ENCODE data around the gene SLC10A4. TPM values are rescaled to one million over a fixed set of nuclear protein-coding genes. Genes with fewer than 3 reads are reported as not detected.
"Not testable (repeated sequence)": the region's sequence is repeated elsewhere in the genome, so short reads cannot be mapped to it uniquely, and the experiment has no call there.

The SLC10A4 gene
- total and polyA plus RNA-seq, 2 of the 4 experiments (the other 2 are of a cell fraction): not detected

DNA sequence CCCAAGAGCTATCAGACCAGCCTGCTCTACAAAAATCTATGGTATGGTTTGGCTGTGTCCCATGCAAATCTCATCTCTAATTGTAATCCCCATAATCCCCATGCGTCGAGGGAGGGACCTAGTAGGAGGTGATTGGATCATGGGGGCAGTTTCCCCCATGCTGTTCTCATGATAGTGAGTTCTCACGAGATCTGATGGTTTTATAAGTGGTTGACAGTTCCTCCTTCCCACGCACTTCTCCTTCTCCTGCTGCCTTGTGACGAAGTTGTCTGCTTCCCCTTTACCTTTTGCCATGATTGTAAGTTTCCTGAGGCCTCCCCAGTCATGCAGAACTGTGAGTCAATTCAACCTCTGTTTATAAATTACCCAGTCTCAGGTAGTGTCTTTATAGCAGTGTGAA, 42.2 kb upstream of the SLC10A4 start:
- in situ Hi-C loops (cut with MboI; ENCODE audit: low sequenced_read_pairs); H2AFZ ChIP-seq (replicated peaks; ENCODE audit: low read length, poor library complexity); H3K4me1 ChIP-seq (ENCODE audit: control insufficient read depth, insufficient read depth, low read length); H3K14ac ChIP-seq (replicated peaks; ENCODE audit: low read depth, low read length); H3K18ac ChIP-seq (ENCODE audit: low read depth, low read length); DNase-seq; H3K36me3 ChIP-seq (ENCODE audit: control insufficient read depth, insufficient read depth, low read length); H3K9me3 ChIP-seq (ENCODE audit: control insufficient read depth, insufficient read depth, low read length); H4K5ac ChIP-seq (ENCODE audit: low read depth, low read length); H3K79me1 ChIP-seq (ENCODE audit: low read depth in 1 of 2, low read length in 2 of 2); H2AK5ac ChIP-seq (ENCODE audit: low read depth, low read length); H2BK20ac ChIP-seq (ENCODE audit: low read depth, low read length); intact Hi-C loops (cut with micrococcal nuclease); H3K9ac ChIP-seq (ENCODE audit: low read depth, low read length); H4K20me1 ChIP-seq (ENCODE audit: insufficient read depth, low read length); H3K56ac ChIP-seq (ENCODE audit: extremely low read depth, insufficient read depth, low read length); BruUV-seq (replicated peaks); H3K9me1 ChIP-seq (ENCODE audit: insufficient read depth, low read length); H3K4me3 ChIP-seq (ENCODE audit: insufficient read depth, low read depth, low read length); H3K4ac ChIP-seq (ENCODE audit: low read depth, low read length); dilution Hi-C loops (cut with HindIII; ENCODE audit: low sequenced_read_pairs, unreplicated experiment); H4K8ac ChIP-seq (ENCODE audit: low read depth in 2 of 2, low read length in 2 of 2); H3K27ac ChIP-seq (ENCODE audit: insufficient read depth, low read length); H3K4me2 ChIP-seq (ENCODE audit: low read depth, low read length); H2BK15ac ChIP-seq (ENCODE audit: low read depth, low read length); H2BK120ac ChIP-seq (ENCODE audit: low read depth, low read length); H2BK5ac ChIP-seq (ENCODE audit: low read depth, low read length, poor library complexity, severe bottlenecking); POLR2A ChIA-PET (ENCODE audit: unreplicated experiment); H3K23ac ChIP-seq (ENCODE audit: low read depth, low read length); H2AK9ac ChIP-seq (replicated peaks; ENCODE audit: low read depth, low read length, poor library complexity); H3K27me3 ChIP-seq (ENCODE audit: control insufficient read depth, insufficient read depth, low read length); H4K91ac ChIP-seq (ENCODE audit: insufficient read depth, low read depth, low read length); ATAC-seq (ENCODE audit: low read depth); CTCF ChIA-PET: not testable (repeated sequence)
- WGBS, 2 experiments (ENCODE audit: extremely low coverage in 2 of 2, insufficient read length in 1 of 2): no CpG with 5 or more reads among the region's 5 CpGs
